ENCODE data around the gene NME3. TPM values are rescaled to one million over a fixed set of nuclear protein-coding genes. Genes with fewer than 3 reads are reported as not detected.

NME3 gene
- total and polyA plus RNA-seq, 10 of the 15 experiments (the other 5 are each of a cell fraction or from before 2014, with no cell fraction given), result 0.61 to 55.5 (median 26.5) TPM

- TF ChIP-seq, protein P1, sequence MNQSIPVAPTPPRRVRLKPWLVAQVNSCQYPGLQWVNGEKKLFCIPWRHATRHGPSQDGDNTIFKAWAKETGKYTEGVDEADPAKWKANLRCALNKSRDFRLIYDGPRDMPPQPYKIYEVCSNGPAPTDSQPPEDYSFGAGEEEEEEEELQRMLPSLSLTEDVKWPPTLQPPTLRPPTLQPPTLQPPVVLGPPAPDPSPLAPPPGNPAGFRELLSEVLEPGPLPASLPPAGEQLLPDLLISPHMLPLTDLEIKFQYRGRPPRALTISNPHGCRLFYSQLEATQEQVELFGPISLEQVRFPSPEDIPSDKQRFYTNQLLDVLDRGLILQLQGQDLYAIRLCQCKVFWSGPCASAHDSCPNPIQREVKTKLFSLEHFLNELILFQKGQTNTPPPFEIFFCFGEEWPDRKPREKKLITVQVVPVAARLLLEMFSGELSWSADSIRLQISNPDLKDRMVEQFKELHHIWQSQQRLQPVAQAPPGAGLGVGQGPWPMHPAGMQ (IDR thresholded peaks at IDR 0.05; ENCODE audit: borderline replicate concordance), result no peak
- TF ChIP-seq, protein P2, sequence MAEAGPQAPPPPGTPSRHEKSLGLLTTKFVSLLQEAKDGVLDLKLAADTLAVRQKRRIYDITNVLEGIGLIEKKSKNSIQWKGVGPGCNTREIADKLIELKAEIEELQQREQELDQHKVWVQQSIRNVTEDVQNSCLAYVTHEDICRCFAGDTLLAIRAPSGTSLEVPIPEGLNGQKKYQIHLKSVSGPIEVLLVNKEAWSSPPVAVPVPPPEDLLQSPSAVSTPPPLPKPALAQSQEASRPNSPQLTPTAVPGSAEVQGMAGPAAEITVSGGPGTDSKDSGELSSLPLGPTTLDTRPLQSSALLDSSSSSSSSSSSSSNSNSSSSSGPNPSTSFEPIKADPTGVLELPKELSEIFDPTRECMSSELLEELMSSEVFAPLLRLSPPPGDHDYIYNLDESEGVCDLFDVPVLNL (IDR thresholded peaks at IDR 0.05; ENCODE audit: low read depth, low read length), result no peak
- TF ChIP-seq ZNF384 (IDR thresholded peaks at IDR 0.05; ENCODE audit: borderline replicate concordance, low read depth, low read length) (no peak), E2F8 (IDR thresholded peaks at IDR 0.05; ENCODE audit: low read depth, partially characterized antibody) (no peak), SUPT20H (IDR thresholded peaks at IDR 0.05; ENCODE audit: borderline replicate concordance, control insufficient read depth, low read depth, low read length) (no peak), MYB (IDR thresholded peaks at IDR 0.05; ENCODE audit: borderline replicate concordance, low read depth, low read length) (no peak), IKZF1 (conservative IDR thresholded peaks at IDR 0.05) (peak; percentile 15; the same call in 1 of the 2 replicates), MEF2B (IDR thresholded peaks at IDR 0.05; ENCODE audit: partially characterized antibody, poor library complexity, severe bottlenecking) (no peak), RB1 (IDR thresholded peaks at IDR 0.05; ENCODE audit: borderline replicate concordance) (peak; percentile 16; the same call in 1 of the 2 replicates), NFXL1 (IDR thresholded peaks at IDR 0.05; ENCODE audit: borderline replicate concordance) (no peak), TAF1 (IDR thresholded peaks at IDR 0.05; ENCODE audit: borderline replicate concordance, low read depth, low read length) (no peak), GABPA (IDR thresholded peaks at IDR 0.05; ENCODE audit: low read depth) (no peak), CTCF (IDR thresholded peaks at IDR 0.05 in 2 of 3, conservative IDR thresholded peaks at IDR 0.05 in 1 of 3; ENCODE audit: control insufficient read depth in 2 of 3, extremely low read depth in 1 of 3, insufficient read depth in 1 of 3, low read depth in 3 of 3, low read length in 3 of 3) (no peak), BCL11A (IDR thresholded peaks at IDR 0.05; ENCODE audit: low read depth, low read length) (no peak), NFYB (IDR thresholded peaks at IDR 0.05; ENCODE audit: insufficient read depth, low read depth, low read length) (no peak), TBL1XR1 (IDR thresholded peaks at IDR 0.05; ENCODE audit: low read depth, low read length) (0 out of 2 replicates have a peak, but pooled peaks have one; percentile 20), POLR2AphosphoS5 (IDR thresholded peaks at IDR 0.05; ENCODE audit: low read length) (0 out of 2 replicates have a peak, but pooled peaks have one; percentile 28), IRF4 (IDR thresholded peaks at IDR 0.05; ENCODE audit: low read depth, low read length) (no peak), EP300 (IDR thresholded peaks at IDR 0.05; ENCODE audit: borderline replicate concordance in 1 of 2, control insufficient read depth in 1 of 2, low read depth in 2 of 2, low read length in 2 of 2) (no peak)
- TF ChIP-seq, protein P3, sequence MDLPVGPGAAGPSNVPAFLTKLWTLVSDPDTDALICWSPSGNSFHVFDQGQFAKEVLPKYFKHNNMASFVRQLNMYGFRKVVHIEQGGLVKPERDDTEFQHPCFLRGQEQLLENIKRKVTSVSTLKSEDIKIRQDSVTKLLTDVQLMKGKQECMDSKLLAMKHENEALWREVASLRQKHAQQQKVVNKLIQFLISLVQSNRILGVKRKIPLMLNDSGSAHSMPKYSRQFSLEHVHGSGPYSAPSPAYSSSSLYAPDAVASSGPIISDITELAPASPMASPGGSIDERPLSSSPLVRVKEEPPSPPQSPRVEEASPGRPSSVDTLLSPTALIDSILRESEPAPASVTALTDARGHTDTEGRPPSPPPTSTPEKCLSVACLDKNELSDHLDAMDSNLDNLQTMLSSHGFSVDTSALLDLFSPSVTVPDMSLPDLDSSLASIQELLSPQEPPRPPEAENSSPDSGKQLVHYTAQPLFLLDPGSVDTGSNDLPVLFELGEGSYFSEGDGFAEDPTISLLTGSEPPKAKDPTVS (IDR thresholded peaks at IDR 0.05; ENCODE audit: low read depth, low read length), result no peak
Observed at GRCh38 chr16:1771188-1771863, at the start of gene NME3 (continued).

Measured in GM12878 (cell line).